Small intestine (tissue), 7 donors: Measurements from ENCODE around the gene SNRPA. TPM values are rescaled to one million over a fixed set of nuclear protein-coding genes. Genes with fewer than 3 reads are reported as not detected.
"Not testable (repeated sequence)": the region's sequence is repeated elsewhere in the genome, so short reads cannot be mapped to it uniquely, and the experiment has no call there.

ENCODE experiments used
- DNase-seq, 2 donors: peaks; one replicate each; pipeline versions ENCODE4 v3.0.0 to v3.0.0-alpha.2; 2013
- FAIRE-seq: peaks from 2 replicates; lab custom pipeline; 2012; peaks lifted over from hg19 to GRCh38; lab: Jason Lieb, UNC
- H3K27ac ChIP-seq, 3 donors: one replicate each; pipeline ENCODE4 v1.5.1; 2013; ENCODE audit warnings: low read length in 2 of 3, mild to moderate bottlenecking in 2 of 3, control low read depth in 1 of 3, inconsistent platforms in 1 of 3, low read depth in 1 of 3, moderate library complexity in 1 of 3
- H3K27me3 ChIP-seq, 3 donors: one replicate each; pipeline ENCODE4 v1.6.1; 2013; ENCODE audit warnings: low read length in 3 of 3, inconsistent platforms in 1 of 3; ENCODE audit not compliant: control insufficient read depth in 3 of 3, insufficient read depth in 3 of 3
- H3K36me3 ChIP-seq, 3 donors: one replicate each; pipeline ENCODE4 v1.6.1; 2013; ENCODE audit warnings: low read length in 3 of 3, inconsistent platforms in 1 of 3, low read depth in 1 of 3, mild to moderate bottlenecking in 1 of 3, moderate library complexity in 1 of 3; ENCODE audit not compliant: control insufficient read depth in 3 of 3, insufficient read depth in 2 of 3
- H3K4me1 ChIP-seq, 3 donors: one replicate each; pipeline ENCODE4 v1.6.1; 2013; ENCODE audit warnings: low read length in 2 of 3, inconsistent platforms in 1 of 3, low read depth in 1 of 3, mild to moderate bottlenecking in 1 of 3, moderate library complexity in 1 of 3; ENCODE audit not compliant: control insufficient read depth in 3 of 3, insufficient read depth in 2 of 3
- H3K4me3 ChIP-seq, 3 donors: one replicate each; pipeline ENCODE4 v1.5.1; 2013; ENCODE audit warnings: low read length in 3 of 3, control low read depth in 1 of 3, inconsistent platforms in 1 of 3, low read depth in 1 of 3, mild to moderate bottlenecking in 1 of 3, moderate library complexity in 1 of 3
- H3K9me3 ChIP-seq, 2 donors: one replicate each; pipeline ENCODE4 v1.6.1; 2013; ENCODE audit warnings: low read depth in 1 of 2, low read length in 1 of 2; ENCODE audit not compliant: control insufficient read depth in 2 of 2, insufficient read depth in 1 of 2
- WGBS, 3 donors: extraction: QIAGEN DNeasy Blood & Tissue Kit; methylation state at CpG; one replicate each; pipeline ENCODE4 v1.1.7; 2013; 5-methylcytosine and 5-hydroxymethylcytosine counted together
- polyA plus RNA-seq, 4 donors: library from polyadenylated mRNA; stranded (reverse) in 3 of 4; unstranded in 1 of 4; fragments of 200-250 nt in 3 of 4; fragments of 120-200 nt in 1 of 4; gene quantifications; one replicate each; pipeline versions ENCODE4 v1.2.1 to v1.2.3, GENCODE V29; 2013
- donor health status: healthy with polysubstance abuse.
- donor health status: control.
- donor health status: control.
- donor health status: Bipolar disorder and iron deficiency.
- donor health status: healthy.

Gene SNRPA
- polyA plus RNA-seq, 4 donors: 25.7 to 77.8 (median 52.7) TPM

DNA sequence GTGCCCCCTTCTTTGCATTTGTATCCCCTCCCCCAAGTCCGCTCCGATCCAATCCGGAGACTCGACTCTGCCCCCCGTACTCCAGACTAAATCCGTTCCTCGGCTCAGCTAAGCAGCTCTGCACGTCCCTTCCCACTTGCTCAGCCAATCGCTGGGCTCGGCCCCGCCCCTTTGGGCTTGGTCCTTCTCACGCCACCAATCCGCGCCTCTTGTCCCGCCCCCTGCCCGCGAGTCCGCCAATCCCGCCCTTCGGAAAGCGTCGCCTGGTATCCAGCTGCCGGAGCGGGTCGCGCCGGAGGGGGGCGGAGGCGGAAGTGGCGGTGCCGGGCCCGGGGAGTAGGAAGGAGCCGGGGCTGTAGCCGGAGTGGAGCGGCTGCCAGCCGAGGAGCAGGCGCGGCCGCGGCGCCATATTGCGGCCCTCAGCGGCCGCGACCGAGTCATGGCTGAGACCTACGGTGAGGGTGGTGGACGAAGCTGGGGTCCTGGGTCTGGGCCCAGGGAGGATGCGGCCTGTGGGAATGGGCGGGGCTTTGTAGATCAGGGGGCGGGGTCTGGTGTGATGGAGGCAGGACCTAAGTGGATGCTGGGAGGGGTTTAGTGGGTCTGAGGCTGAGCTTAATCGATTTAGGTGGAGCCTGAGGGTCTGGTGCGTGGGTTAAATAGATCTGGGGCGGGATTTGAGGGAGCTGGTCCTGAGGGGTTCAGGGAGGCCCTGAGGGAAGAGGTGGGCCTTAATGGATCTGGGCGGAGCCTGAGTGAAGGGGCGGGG, 27.1 kb downstream of the SNRPA start, which contains the start of gene RAB4B:
Gene RAB4B, plus strand, starts transcription at position 311 of the 769 bp plus-strand sequence. Its CDS starts 129 bp downstream, at position 440.
- H3K27ac ChIP-seq: peak within 1 kb of the TSS; percentile 89 to 100 (median 97)
- H3K4me3 ChIP-seq: peak within 1 kb of the TSS; percentile 57 to 78 (median 60)
- FAIRE-seq (no peak), DNase-seq (peak; percentile 100)
- H3K36me3 ChIP-seq: peaks cover 0 to 19% (median 0%) of the 10 kb centered on the region in 3 donors
- no peaks in the 10 kb centered on the region for H3K9me3 ChIP-seq
- H3K27me3 ChIP-seq: no peaks in the 10 kb centered on the region
- 0% methylated on average over 51 to 56 of the region's 56 CpGs for WGBS, 3 donors
- H3K4me1 ChIP-seq: peaks cover 0 to 15% (median 3%) of the 10 kb centered on the region in 3 donors

DNA sequence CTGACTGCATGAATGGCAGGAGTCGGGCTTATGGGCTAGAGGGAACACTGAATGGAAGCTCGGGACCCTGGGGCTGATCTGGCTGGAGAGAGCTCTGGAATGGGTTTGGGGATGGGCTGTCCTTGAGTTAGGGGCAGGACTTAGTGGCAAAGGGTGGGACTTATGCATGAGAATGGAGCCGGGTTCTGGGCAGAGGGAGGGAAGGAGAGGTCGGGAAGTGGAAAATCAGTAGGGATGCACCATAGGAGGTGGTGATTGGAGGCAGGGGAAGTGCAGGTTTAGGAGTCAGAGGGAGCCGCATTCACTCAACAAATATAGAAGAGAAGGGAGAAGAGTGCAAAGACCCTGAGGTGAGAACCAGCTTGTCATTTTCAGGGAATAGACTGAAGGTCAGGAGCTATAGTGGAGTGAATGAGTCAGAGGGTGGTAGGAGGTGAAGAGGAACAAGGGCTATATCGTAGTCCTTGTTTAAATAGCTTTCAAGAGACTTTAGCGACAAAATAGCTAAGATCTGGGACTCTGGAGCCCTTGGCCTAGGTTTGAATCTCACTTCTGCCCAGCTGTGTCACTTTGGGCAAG, 27.8 kb downstream of the SNRPA start:
- peak in 1 of 2 donors; percentile 71 for DNase-seq
- FAIRE-seq: no peak

DNA sequence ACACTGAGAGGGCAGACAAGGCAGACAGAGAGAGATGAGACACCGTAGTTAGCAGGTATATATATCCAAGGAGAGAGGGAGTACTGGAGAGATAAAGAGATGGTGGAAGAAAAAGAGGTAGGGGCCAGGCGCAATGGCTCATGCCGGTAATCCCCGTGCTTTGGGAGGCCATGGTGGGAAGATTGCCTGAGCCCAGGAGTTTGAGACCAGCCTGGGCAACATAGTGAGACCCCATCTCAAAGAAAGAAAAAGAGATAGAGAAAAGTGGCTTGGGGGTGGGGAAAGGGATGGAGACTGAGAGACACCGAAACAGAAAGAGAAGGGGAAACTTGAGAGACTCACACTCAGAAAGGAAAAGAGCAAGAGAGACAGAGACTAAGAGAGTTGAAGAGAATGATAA, 29.6 kb downstream of the SNRPA start:
- DNase-seq (no peak), FAIRE-seq (no peak)
- Histone ChIP-seq H3K4me3 (no peak overlapping the region), H3K27me3 (no peaks in the 10 kb centered on the region), H3K36me3 (peaks cover 0 to 28% (median 2%) of the 10 kb centered on the region in 3 donors), H3K4me1 (peaks cover 0 to 15% (median 3%) of the 10 kb centered on the region in 3 donors), H3K9me3 (no peaks in the 10 kb centered on the region), H3K27ac (no peak overlapping the region)
- 91 to 96% (median 95%) methylated on average over 5 of the region's 5 CpGs for WGBS, 3 donors

More for the DNA sequence above, 27.8 kb downstream of the SNRPA start:
- H3K27ac ChIP-seq: peak overlapping the region; percentile 84 to 100 (median 97)
- no peaks in the 10 kb centered on the region for H3K9me3 ChIP-seq
- H3K27me3 ChIP-seq: no peaks in the 10 kb centered on the region
- peaks cover 0 to 20% (median 0%) of the 10 kb centered on the region in 3 donors for H3K36me3 ChIP-seq
- 6 to 14% (median 10%) methylated on average over 7 of the region's 7 CpGs for WGBS, 3 donors
- H3K4me3 ChIP-seq: peak overlapping the region; percentile 57 to 78 (median 60)
- peaks cover 0 to 15% (median 3%) of the 10 kb centered on the region in 3 donors for H3K4me1 ChIP-seq

DNA sequence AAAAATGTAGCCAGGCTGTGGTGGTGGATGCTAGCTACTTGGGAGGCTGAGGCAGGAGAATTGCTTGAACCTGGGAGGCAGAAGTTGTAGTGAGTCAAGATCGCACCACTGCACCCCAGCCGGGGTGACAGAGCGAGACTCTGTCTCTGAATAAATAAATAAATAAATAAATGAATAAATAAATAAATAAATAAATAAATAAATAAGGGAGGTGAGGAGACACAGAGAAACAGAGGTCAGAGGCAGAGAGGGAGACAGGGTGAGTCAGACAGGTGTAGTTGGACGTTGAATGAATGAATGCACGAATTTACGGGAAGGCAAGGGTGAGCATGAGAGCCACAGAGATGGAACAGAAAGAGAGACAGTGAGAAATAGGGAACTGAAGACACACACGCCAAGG, 30.1 kb downstream of the SNRPA start:
- no peak for FAIRE-seq
- DNase-seq: no peak
- WGBS, 3 donors: 94 to 97% (median 96%) methylated on average over 7 of the region's 7 CpGs

DNA sequence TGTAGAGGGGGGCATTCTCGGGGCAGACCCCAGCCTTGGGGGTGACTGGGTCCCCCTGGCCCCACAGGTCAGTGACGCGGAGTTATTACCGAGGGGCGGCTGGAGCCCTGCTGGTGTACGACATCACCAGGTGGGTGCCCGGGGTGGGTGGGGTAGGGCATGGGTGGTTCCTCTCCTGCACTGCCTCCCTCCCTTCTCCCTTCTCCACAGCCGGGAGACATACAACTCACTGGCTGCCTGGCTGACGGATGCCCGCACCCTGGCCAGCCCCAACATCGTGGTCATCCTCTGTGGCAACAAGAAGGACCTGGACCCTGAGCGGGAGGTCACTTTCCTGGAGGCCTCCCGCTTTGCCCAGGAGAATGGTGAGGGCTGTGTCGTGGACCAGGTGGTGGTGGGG, 32.7 kb downstream of the SNRPA start:
- no peak overlapping the region for H3K4me3 ChIP-seq
- no peak overlapping the region for H3K27ac ChIP-seq
- no peak for DNase-seq
- no peaks in the 10 kb centered on the region for H3K9me3 ChIP-seq
- no peaks in the 10 kb centered on the region for H3K27me3 ChIP-seq
- WGBS, 3 donors: 88 to 96% (median 96%) methylated on average over 12 to 14 of the region's 14 CpGs
- H3K4me1 ChIP-seq: peaks cover 0 to 6% (median 0%) of the 10 kb centered on the region in 3 donors
- FAIRE-seq: no peak
- peaks cover 3 to 41% (median 4%) of the 10 kb centered on the region in 3 donors for H3K36me3 ChIP-seq

More for the DNA sequence above, 30.1 kb downstream of the SNRPA start:
- H3K36me3 ChIP-seq: peaks cover 0 to 28% (median 2%) of the 10 kb centered on the region in 3 donors
- no peak overlapping the region for H3K4me3 ChIP-seq
- H3K4me1 ChIP-seq: peaks cover 0 to 15% (median 3%) of the 10 kb centered on the region in 3 donors
- no peak overlapping the region for H3K27ac ChIP-seq
- no peaks in the 10 kb centered on the region for H3K27me3 ChIP-seq
- no peaks in the 10 kb centered on the region for H3K9me3 ChIP-seq

DNA sequence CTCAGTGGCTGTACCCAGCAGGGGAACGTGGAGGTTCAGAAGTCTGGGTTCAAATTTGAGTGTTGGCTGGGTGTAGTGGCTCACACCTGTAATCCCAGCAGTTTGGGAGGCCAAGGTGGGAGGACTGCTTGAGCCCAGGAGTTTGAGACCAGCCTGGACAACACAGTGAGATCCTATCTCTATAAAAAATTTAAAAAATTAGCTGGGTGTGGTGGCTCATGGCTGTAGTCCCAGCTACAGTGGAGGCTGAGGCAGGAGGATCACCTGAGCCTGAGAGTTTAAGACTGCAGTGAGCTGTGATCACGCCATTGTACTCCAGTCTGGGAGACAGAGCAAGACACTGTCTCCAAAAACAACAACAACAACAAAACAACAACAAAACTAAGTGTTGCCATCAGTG, 33.1 kb downstream of the SNRPA start:
- not testable (repeated sequence) for H3K4me3 ChIP-seq, H3K27ac ChIP-seq, H3K4me1 ChIP-seq, H3K27me3 ChIP-seq, DNase-seq, H3K9me3 ChIP-seq, FAIRE-seq
- H3K36me3 ChIP-seq: peaks cover 3 to 44% (median 4%) of the 10 kb centered on the region in 3 donors
- WGBS, 3 donors: 94 to 96% (median 96%) methylated on average over 2 of the region's 2 CpGs

DNA sequence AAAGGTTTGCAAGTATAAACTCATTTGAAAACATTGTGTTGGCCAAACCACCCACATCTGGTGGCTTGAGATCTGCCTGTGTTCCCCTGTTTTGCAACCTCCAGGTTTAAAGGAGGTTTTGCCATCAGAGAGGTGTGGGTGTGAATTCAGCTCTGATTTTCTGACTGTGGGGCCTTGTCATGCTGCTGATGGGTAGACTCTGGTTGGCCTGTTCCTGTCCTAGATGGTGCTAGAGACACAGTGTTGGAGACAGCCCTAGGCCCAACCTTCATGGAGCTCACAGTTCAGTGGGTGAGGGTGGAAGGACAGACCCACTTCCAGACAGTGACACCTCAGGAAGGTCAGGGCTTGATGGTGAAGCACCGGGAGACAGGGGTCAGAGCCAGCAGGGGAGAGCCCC, 34.5 kb downstream of the SNRPA start:
- Histone ChIP-seq H3K4me3 (no peak overlapping the region), H3K4me1 (no peaks in the 10 kb centered on the region), H3K27me3 (no peaks in the 10 kb centered on the region), H3K9me3 (no peaks in the 10 kb centered on the region), H3K36me3 (peaks cover 4 to 45% (median 8%) of the 10 kb centered on the region in 3 donors), H3K27ac (no peak overlapping the region)
- DNase-seq: no peak
- WGBS, 3 donors: 71 to 80% (median 75%) methylated on average over 1 of the region's 1 CpG
- FAIRE-seq: no peak
